Effector memory CD4-positive, alpha-beta T cell (primary cell): ENCODE data around the gene CDKL5.
A peak's percentile ranks its signal among the peaks of the same experiment; 100 is the strongest.
"Not testable (repeated sequence)": the region's sequence is repeated elsewhere in the genome, so short reads cannot be mapped to it uniquely, and the experiment has no call there.

Experiments
- DNase-seq, 3 donors: peaks; one replicate each; pipeline ENCODE4 v3.0.0-alpha.2; 2020
- H3K27ac ChIP-seq: 2 replicates; pipeline ENCODE4 v1.7.0; 2013; ENCODE audit warnings: mild to moderate bottlenecking, low read length, moderate library complexity; ENCODE audit not compliant: insufficient read depth, poor library complexity, severe bottlenecking
- H3K27me3 ChIP-seq: replicated peaks from 2 replicates; pipeline ENCODE4 v1.7.0; 2013; ENCODE audit warnings: mild to moderate bottlenecking, low read length; ENCODE audit not compliant: insufficient read depth, control insufficient read depth, poor library complexity, severe bottlenecking
- H3K36me3 ChIP-seq: 2 replicates; pipeline ENCODE4 v1.7.0; 2013; ENCODE audit warnings: mild to moderate bottlenecking, low read length, moderate library complexity; ENCODE audit not compliant: control insufficient read depth, insufficient read depth
- H3K4me1 ChIP-seq: 2 replicates; pipeline ENCODE4 v1.7.0; 2013; ENCODE audit warnings: low read length, mild to moderate bottlenecking; ENCODE audit not compliant: control insufficient read depth, insufficient read depth, poor library complexity, severe bottlenecking
- H3K4me3 ChIP-seq: 2 replicates; pipeline ENCODE4 v1.7.0; 2013; ENCODE audit warnings: low read length, low read depth, mild to moderate bottlenecking; ENCODE audit not compliant: insufficient read depth, poor library complexity, severe bottlenecking
- H3K9me3 ChIP-seq: 2 replicates; pipeline ENCODE4 v1.7.0; 2013; ENCODE audit warnings: mild to moderate bottlenecking, low read length, moderate library complexity; ENCODE audit not compliant: control insufficient read depth

Gene CDKL5

DNA sequence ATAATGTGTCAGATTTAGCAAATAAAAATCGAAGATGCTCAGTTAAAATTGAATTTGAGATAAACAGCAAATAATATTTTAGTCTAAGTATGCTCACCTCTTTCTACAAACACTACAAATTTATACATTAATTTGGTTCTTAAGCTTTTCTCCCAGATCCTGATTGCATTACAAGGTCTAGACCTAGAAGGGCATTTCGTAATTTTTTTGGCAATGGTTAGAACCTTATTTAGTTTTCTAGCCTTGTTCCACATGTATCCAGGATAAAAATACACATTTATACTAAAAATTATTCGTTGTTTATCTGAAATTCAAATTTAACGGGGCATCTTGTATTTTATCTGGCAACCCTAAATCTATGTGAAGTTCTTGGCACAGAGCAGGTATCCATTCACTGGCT is 2.5 kb upstream of the CDKL5 start:
- Histone ChIP-seq H3K27me3 (no peaks in the 10 kb centered on the region), H3K9me3 (no peaks in the 10 kb centered on the region), H3K4me1 (no peaks in the 10 kb centered on the region), H3K36me3 (no peaks in the 10 kb centered on the region), H3K27ac (no peak overlapping the region), H3K4me3 (no peak overlapping the region)
- no peak for DNase-seq

- Histone ChIP-seq H3K27me3 (no peaks in the 10 kb centered on the region), H3K36me3 (no peaks in the 10 kb centered on the region), H3K4me3 (peak overlapping the region; percentile 69), H3K4me1 (no peaks in the 10 kb centered on the region), H3K9me3 (no peaks in the 10 kb centered on the region), H3K27ac (peak overlapping the region; percentile 75)
- peak in 1 of 3 donors; percentile 1 for DNase-seq
Measured at GRCh38 chrX:18424482-18425198, 768 bp upstream of the CDKL5 start.

- H3K27ac ChIP-seq, result peak overlapping the region; percentile 82
- no peak for DNase-seq
- no peaks in the 10 kb centered on the region for H3K4me1 ChIP-seq
- H3K4me3 ChIP-seq, result peak overlapping the region; percentile 75
- H3K36me3 ChIP-seq, result no peaks in the 10 kb centered on the region
- H3K9me3 ChIP-seq, result no peaks in the 10 kb centered on the region
- H3K27me3 ChIP-seq, result no peaks in the 10 kb centered on the region
Measured at GRCh38 chrX:18426004-18426320, 554 bp downstream of the CDKL5 start.

GRCh38 chrX:18428006-18428405 is 2.6 kb downstream of the CDKL5 start:
- Histone ChIP-seq H3K27ac (no peak overlapping the region), H3K27me3 (no peaks in the 10 kb centered on the region), H3K36me3 (no peaks in the 10 kb centered on the region), H3K4me1 (no peaks in the 10 kb centered on the region), H3K9me3 (no peaks in the 10 kb centered on the region), H3K4me3 (no peak overlapping the region)
- no peak for DNase-seq

GRCh38 chrX:18433288-18433687 is 7.9 kb downstream of the CDKL5 start:
- H3K9me3 ChIP-seq, H3K36me3 ChIP-seq, H3K4me3 ChIP-seq, H3K27me3 ChIP-seq, H3K27ac ChIP-seq, H3K4me1 ChIP-seq, DNase-seq: not testable (repeated sequence)

GRCh38 chrX:18434896-18435295 is 9.5 kb downstream of the CDKL5 start:
- Histone ChIP-seq H3K9me3 (no peaks in the 10 kb centered on the region), H3K4me1 (no peaks in the 10 kb centered on the region), H3K4me3 (no peak overlapping the region), H3K27me3 (no peaks in the 10 kb centered on the region), H3K27ac (no peak overlapping the region), H3K36me3 (no peaks in the 10 kb centered on the region)
- DNase-seq, result no peak

DNA sequence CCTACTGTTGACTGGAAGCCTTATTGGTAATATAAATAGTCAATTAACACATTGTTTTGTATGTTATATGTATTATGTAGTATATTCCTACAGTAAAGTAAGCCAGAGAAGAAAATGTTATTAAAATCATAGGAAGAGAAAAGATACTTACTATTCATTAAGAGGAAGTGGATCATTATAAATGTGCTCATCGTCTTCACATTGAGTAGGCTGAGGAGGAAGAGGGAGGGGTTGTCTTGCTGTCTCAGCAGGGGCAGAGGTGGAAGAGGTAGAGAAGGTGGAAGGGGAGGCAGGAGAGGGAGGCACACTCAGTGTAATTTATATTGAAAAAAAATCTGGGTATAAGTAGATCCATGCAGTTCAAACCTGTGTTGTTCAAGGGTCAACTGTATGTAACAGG is 10.6 kb downstream of the CDKL5 start:
- no peak overlapping the region for H3K4me3 ChIP-seq
- H3K4me1 ChIP-seq, result no peaks in the 10 kb centered on the region
- no peak for DNase-seq
- no peaks in the 10 kb centered on the region for H3K36me3 ChIP-seq
- H3K27ac ChIP-seq, result no peak overlapping the region
- no peaks in the 10 kb centered on the region for H3K27me3 ChIP-seq
- H3K9me3 ChIP-seq, result no peaks in the 10 kb centered on the region

GRCh38 chrX:18440835-18441234 is 15.4 kb downstream of the CDKL5 start:
- H3K4me1 ChIP-seq, result no peaks in the 10 kb centered on the region
- H3K4me3 ChIP-seq, result no peak overlapping the region
- H3K27ac ChIP-seq, result no peak overlapping the region
- no peaks in the 10 kb centered on the region for H3K9me3 ChIP-seq
- H3K27me3 ChIP-seq, result no peaks in the 10 kb centered on the region
- no peak for DNase-seq
- H3K36me3 ChIP-seq, result no peaks in the 10 kb centered on the region

DNA sequence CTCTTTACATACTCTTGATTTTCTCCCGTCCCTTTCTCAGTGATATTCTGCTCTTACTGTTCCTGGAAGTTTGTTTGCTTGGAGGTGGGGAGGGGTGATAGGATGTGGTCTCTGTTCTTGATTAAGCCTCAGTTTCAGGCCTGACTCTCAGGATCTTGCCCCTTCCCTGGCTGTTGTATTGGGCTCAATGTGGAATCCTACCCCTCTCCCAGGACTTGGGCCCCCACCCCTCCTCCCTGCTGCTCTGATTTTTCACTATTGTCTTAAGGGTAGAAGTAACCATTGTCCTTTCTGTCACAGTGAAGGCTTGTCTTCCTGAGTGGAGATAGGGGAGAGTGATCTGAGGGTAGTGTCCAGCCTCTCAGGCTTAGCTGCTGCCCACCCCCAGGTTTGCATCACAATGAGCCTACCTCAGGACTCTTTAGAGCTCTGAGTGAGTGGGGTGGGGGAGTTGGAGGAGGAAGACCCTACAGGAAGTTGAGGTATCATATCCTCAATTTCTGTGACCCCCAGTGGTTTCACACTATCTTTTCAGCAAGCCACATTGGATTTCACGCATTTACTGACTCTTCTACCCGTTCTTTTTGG is 16.5 kb downstream of the CDKL5 start:
- no peak overlapping the region for H3K27ac ChIP-seq
- no peaks in the 10 kb centered on the region for H3K4me1 ChIP-seq
- no peak for DNase-seq
- H3K9me3 ChIP-seq, result no peaks in the 10 kb centered on the region
- H3K36me3 ChIP-seq, result no peaks in the 10 kb centered on the region
- H3K27me3 ChIP-seq, result no peaks in the 10 kb centered on the region
- no peak overlapping the region for H3K4me3 ChIP-seq

DNA sequence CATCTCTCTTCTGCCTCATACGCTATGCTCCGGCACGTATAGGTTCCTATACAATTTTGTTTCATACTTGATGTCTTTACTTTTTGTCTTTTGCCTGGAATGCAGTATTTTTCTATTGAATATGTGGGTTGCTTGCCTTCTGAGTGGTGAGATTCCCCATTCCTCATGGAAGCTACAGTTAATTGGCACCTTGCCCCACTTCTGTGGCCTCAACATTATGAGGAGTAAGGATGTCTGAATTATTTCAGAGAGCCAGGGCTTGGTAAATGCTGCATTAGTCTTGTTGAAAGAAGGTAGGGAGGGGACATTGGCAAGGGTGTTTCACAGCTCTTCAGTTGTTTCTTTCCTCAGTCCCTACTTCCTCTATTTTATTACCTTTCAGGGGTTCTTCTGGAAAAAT is 23.0 kb downstream of the CDKL5 start:
- Histone ChIP-seq H3K27ac (no peak overlapping the region), H3K27me3 (no peaks in the 10 kb centered on the region), H3K4me1 (no peaks in the 10 kb centered on the region), H3K9me3 (no peaks in the 10 kb centered on the region), H3K4me3 (no peak overlapping the region), H3K36me3 (no peaks in the 10 kb centered on the region)
- DNase-seq, result no peak
